ENCODE results near the gene RPS6KA5.
"Not testable (repeated sequence)": the region's sequence is repeated elsewhere in the genome, so short reads cannot be mapped to it uniquely, and the experiment has no call there.

GRCh38 chr14:90980636-90981035 is 79.8 kb downstream of the RPS6KA5 start:
- TF ChIP-seq, protein P1, sequence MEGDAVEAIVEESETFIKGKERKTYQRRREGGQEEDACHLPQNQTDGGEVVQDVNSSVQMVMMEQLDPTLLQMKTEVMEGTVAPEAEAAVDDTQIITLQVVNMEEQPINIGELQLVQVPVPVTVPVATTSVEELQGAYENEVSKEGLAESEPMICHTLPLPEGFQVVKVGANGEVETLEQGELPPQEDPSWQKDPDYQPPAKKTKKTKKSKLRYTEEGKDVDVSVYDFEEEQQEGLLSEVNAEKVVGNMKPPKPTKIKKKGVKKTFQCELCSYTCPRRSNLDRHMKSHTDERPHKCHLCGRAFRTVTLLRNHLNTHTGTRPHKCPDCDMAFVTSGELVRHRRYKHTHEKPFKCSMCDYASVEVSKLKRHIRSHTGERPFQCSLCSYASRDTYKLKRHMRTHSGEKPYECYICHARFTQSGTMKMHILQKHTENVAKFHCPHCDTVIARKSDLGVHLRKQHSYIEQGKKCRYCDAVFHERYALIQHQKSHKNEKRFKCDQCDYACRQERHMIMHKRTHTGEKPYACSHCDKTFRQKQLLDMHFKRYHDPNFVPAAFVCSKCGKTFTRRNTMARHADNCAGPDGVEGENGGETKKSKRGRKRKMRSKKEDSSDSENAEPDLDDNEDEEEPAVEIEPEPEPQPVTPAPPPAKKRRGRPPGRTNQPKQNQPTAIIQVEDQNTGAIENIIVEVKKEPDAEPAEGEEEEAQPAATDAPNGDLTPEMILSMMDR (IDR thresholded peaks at IDR 0.05), result not testable (repeated sequence)
- TF ChIP-seq E2F6 (IDR thresholded peaks at IDR 0.05; ENCODE audit: borderline replicate concordance, low read depth); JUN (IDR thresholded peaks at IDR 0.05); POLR2A (IDR thresholded peaks at IDR 0.05; ENCODE audit: low read length); EHMT2 (IDR thresholded peaks at IDR 0.05; ENCODE audit: low read depth); RNF2 (IDR thresholded peaks at IDR 0.05; ENCODE audit: borderline replicate concordance, low read depth); NR3C1 (IDR thresholded peaks at IDR 0.05); HDAC2 (IDR thresholded peaks at IDR 0.05): not testable (repeated sequence)
- TF ChIP-seq, protein P2, sequence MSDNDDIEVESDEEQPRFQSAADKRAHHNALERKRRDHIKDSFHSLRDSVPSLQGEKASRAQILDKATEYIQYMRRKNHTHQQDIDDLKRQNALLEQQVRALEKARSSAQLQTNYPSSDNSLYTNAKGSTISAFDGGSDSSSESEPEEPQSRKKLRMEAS (IDR thresholded peaks at IDR 0.05), result not testable (repeated sequence)
